Measurements from ENCODE around the gene LCN15. TPM values are rescaled to one million over a fixed set of nuclear protein-coding genes. Genes with fewer than 3 reads are reported as not detected.

Gene LCN15
- total RNA-seq, 1 donor from 2014 or later, result 1.3 TPM

GRCh38 chr9:136732444-136733178 lies 31.7 kb downstream of the LCN15 start:
- no peaks in the 10 kb centered on the region for H3K36me3 Mint-ChIP-seq
- H3K4me3 Mint-ChIP-seq, result no peak overlapping the region
- H3K27ac Mint-ChIP-seq, result peak overlapping the region; percentile 44
- no peaks in the 10 kb centered on the region for H3K27me3 Mint-ChIP-seq (ENCODE audit: low read depth)
- no peak for DNase-seq (ENCODE audit: low spot score in 2 of 2, unreplicated experiment in 2 of 2)
- TF ChIP-seq CTCF (IDR thresholded peaks at IDR 0.05; ENCODE audit: unreplicated experiment), result no peak
- peaks cover 10% of the 10 kb centered on the region for H3K4me1 Mint-ChIP-seq
- no peaks in the 10 kb centered on the region for H3K9me3 Mint-ChIP-seq

GRCh38 chr9:136729926-136730325 lies 34.4 kb downstream of the LCN15 start:
- no peak overlapping the region for H3K27ac Mint-ChIP-seq
- peak overlapping the region; percentile 66 for H3K4me3 Mint-ChIP-seq
- peaks cover 4% of the 10 kb centered on the region for H3K36me3 Mint-ChIP-seq
- H3K9me3 Mint-ChIP-seq, result no peaks in the 10 kb centered on the region
- no peaks in the 10 kb centered on the region for H3K27me3 Mint-ChIP-seq (ENCODE audit: low read depth)
- no peak for DNase-seq (ENCODE audit: low spot score in 2 of 2, unreplicated experiment in 2 of 2)
- TF ChIP-seq CTCF (IDR thresholded peaks at IDR 0.05; ENCODE audit: unreplicated experiment), result no peak
- H3K4me1 Mint-ChIP-seq, result peaks cover 32% of the 10 kb centered on the region

GRCh38 chr9:136729144-136729543 lies 35.2 kb downstream of the LCN15 start:
- no peaks in the 10 kb centered on the region for H3K9me3 Mint-ChIP-seq
- H3K27ac Mint-ChIP-seq, result no peak overlapping the region
- no peaks in the 10 kb centered on the region for H3K27me3 Mint-ChIP-seq (ENCODE audit: low read depth)
- no peak for DNase-seq (ENCODE audit: low spot score in 2 of 2, unreplicated experiment in 2 of 2)
- H3K36me3 Mint-ChIP-seq, result peaks cover 8% of the 10 kb centered on the region
- H3K4me1 Mint-ChIP-seq, result peaks cover 34% of the 10 kb centered on the region
- peak overlapping the region; percentile 66 for H3K4me3 Mint-ChIP-seq
- TF ChIP-seq CTCF (IDR thresholded peaks at IDR 0.05; ENCODE audit: unreplicated experiment), result no peak

- H3K36me3 Mint-ChIP-seq, result peaks cover 13% of the 10 kb centered on the region
- no peaks in the 10 kb centered on the region for H3K9me3 Mint-ChIP-seq
- TF ChIP-seq CTCF (IDR thresholded peaks at IDR 0.05; ENCODE audit: unreplicated experiment), result no peak
- H3K4me1 Mint-ChIP-seq, result peaks cover 36% of the 10 kb centered on the region
- H3K27me3 Mint-ChIP-seq (ENCODE audit: low read depth), result no peaks in the 10 kb centered on the region
- no peak overlapping the region for H3K27ac Mint-ChIP-seq
- peak overlapping the region; percentile 66 for H3K4me3 Mint-ChIP-seq
- DNase-seq (ENCODE audit: low spot score in 2 of 2, unreplicated experiment in 2 of 2), result peak in 1 of 2 experiments; percentile 57
Measured at GRCh38 chr9:136728548-136729123, 35.7 kb downstream of the LCN15 start.

GRCh38 chr9:136728080-136728547 lies 36.2 kb downstream of the LCN15 start:
- no peaks in the 10 kb centered on the region for H3K27me3 Mint-ChIP-seq (ENCODE audit: low read depth)
- peak; percentile 89 for TF ChIP-seq CTCF (IDR thresholded peaks at IDR 0.05; ENCODE audit: unreplicated experiment)
- DNase-seq (ENCODE audit: low spot score in 2 of 2, unreplicated experiment in 2 of 2), result peak; percentile 86 to 95
- peaks cover 37% of the 10 kb centered on the region for H3K4me1 Mint-ChIP-seq
- peak overlapping the region; percentile 90 for H3K4me3 Mint-ChIP-seq
- H3K9me3 Mint-ChIP-seq, result no peaks in the 10 kb centered on the region
- no peak overlapping the region for H3K27ac Mint-ChIP-seq
- H3K36me3 Mint-ChIP-seq, result peaks cover 15% of the 10 kb centered on the region
